Kidney epithelial cell (primary cell): ENCODE measurements around the gene GON7. TPM values are rescaled to one million over a fixed set of nuclear protein-coding genes. Genes with fewer than 3 reads are reported as not detected.
"Not testable (repeated sequence)": the region's sequence is repeated elsewhere in the genome, so short reads cannot be mapped to it uniquely, and the experiment has no call there.

Experiments
- DNase-seq: peaks from one replicate; pipeline ENCODE4 v3.0.0-alpha.2; 2010; ENCODE audit warnings: low read depth
- H3K27me3 ChIP-seq: 2 replicates; pipeline ENCODE4 v1.6.0; 2011; ENCODE audit warnings: low read length; ENCODE audit not compliant: control insufficient read depth, insufficient read depth
- H3K36me3 ChIP-seq: 2 replicates; pipeline ENCODE4 v1.5.1; 2011; ENCODE audit warnings: low read length; ENCODE audit not compliant: control insufficient read depth, insufficient read depth
- H3K4me3 ChIP-seq: 2 replicates; pipeline ENCODE4 v1.5.1; 2011; ENCODE audit warnings: low read depth, mild to moderate bottlenecking, control low read depth, low read length
- total RNA-seq: library from RNA; depleted of rRNA; stranded (reverse); fragments of >200 nt; gene quantifications from 2 replicates; pipeline ENCODE4 v1.2.3, GENCODE V29; 2015
- TF ChIP-seq, protein P1 (sequence below): IDR thresholded peaks from 2 replicates; pipeline ENCODE4 v1.5.1; 2011; ENCODE audit warnings: mild to moderate bottlenecking, moderate library complexity, low read length, control low read depth, inconsistent platforms; ENCODE audit not compliant: insufficient read depth, poor library complexity, severe bottlenecking

GON7 gene
- total RNA-seq, 1 donor from 2014 or later: 14.9 TPM

DNA sequence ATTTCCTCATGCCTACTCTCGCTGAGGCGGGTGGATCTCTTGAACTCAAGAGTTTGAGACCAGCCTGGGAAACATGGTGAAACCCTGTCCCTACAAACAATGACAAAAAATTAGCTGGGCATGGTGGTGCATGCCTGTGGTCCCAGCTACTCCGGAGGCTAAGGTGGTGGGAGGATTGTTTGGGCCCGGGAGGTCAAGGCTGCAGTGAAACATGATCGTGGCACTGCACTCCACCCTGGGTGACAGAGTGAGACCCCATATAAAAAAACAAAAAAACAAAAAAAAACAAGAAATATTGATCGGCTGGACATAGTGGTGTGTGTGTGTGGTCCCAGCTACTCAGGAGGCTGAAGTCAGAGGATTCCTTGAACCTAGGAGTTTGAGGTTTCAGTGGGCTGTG lies 31.4 kb downstream of the GON7 start:
- Histone ChIP-seq H3K4me3 (no peak overlapping the region), H3K27me3 (no peaks in the 10 kb centered on the region), H3K36me3 (no peaks in the 10 kb centered on the region)
- TF ChIP-seq, protein P1, sequence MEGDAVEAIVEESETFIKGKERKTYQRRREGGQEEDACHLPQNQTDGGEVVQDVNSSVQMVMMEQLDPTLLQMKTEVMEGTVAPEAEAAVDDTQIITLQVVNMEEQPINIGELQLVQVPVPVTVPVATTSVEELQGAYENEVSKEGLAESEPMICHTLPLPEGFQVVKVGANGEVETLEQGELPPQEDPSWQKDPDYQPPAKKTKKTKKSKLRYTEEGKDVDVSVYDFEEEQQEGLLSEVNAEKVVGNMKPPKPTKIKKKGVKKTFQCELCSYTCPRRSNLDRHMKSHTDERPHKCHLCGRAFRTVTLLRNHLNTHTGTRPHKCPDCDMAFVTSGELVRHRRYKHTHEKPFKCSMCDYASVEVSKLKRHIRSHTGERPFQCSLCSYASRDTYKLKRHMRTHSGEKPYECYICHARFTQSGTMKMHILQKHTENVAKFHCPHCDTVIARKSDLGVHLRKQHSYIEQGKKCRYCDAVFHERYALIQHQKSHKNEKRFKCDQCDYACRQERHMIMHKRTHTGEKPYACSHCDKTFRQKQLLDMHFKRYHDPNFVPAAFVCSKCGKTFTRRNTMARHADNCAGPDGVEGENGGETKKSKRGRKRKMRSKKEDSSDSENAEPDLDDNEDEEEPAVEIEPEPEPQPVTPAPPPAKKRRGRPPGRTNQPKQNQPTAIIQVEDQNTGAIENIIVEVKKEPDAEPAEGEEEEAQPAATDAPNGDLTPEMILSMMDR: no peak
- DNase-seq: no peak

DNA sequence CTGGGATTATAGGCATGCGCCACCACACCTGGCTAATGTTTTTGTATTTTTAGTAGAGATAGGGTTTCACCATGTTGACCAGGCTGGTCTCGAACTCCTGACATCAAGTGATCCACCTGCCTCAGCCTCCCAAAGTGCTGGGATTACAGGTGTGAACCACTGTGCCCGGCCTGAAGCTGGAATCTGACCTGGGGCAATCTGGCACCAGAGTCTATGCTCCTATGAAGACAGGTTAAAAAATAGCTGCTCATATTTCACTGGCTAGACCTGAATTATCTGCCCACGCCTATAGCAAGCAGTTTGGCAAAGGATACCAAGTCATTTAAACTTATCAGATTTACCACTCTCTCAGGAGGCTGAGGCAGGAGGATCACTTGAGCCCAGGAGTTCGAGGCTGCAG lies 32.1 kb downstream of the GON7 start:
- H3K4me3 ChIP-seq, H3K27me3 ChIP-seq, H3K36me3 ChIP-seq, DNase-seq: not testable (repeated sequence)

DNA sequence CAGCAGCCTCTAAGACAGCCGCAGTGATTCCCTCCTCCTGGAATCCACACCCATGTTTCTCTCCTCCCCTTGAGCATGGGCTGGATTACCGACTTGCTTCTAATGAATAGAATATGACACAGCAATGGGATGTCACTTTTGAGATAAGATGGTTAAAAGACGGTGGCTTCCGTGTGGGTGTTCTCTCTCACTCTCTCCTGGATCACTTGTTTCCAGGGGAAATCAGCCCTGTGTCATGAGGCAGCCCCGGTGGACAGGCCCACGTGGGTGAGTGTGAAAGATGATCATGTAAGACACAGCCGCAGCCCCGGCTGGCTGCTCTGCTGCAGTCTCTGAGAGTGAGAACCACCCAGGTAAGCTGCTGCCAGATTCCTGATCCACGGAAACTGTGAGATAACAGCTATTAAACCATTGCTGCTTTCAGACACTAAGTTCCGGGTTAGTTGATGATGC lies 32.9 kb downstream of the GON7 start:
- H3K4me3 ChIP-seq: no peak overlapping the region
- TF ChIP-seq, protein P1: no peak
- H3K27me3 ChIP-seq: no peaks in the 10 kb centered on the region
- DNase-seq: no peak
- H3K36me3 ChIP-seq: no peaks in the 10 kb centered on the region

DNA sequence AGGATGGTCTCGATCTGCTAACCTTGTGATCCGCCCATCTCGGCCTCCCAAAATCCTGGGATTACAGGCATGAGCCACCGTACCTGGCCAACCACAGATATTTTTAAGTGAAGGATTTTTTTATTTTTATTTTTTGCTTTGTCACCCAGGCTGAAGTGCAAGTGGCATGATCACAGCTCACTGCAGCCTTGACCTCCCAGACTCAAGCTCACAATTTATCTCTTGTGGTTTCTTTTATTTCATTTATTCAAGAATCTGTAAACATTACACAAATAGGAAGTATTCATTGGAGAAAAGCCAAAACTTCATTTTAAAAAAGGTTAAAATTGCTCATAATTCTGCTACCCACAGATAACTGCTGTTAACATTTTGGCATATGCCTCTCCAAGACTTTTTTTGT lies 35.5 kb downstream of the GON7 start:
- no peak for DNase-seq
- Histone ChIP-seq H3K4me3 (no peak overlapping the region), H3K27me3 (no peaks in the 10 kb centered on the region), H3K36me3 (no peaks in the 10 kb centered on the region)
- TF ChIP-seq, protein P1: no peak

DNA sequence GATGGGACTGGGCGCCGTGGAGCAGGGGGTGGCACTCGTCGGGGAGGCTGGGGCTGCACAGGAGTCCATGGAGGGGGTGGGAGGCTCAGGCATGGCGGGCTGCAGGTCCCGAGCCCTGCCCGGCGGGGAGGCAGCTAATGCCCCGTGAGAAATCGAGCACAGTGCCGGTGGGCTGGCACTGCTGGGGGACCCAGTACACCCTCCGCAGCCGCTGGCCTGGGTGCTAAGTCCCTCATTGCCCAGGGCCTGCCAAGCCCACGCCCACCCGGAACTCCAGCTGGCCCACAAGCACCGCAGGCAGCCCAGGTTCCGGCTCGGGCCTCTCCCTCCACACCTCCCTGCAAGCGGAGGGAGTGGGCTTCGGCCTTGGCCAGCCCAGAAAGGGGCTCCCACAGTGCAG lies 36.7 kb downstream of the GON7 start:
- H3K27me3 ChIP-seq, H3K4me3 ChIP-seq, H3K36me3 ChIP-seq, DNase-seq: not testable (repeated sequence)

DNA sequence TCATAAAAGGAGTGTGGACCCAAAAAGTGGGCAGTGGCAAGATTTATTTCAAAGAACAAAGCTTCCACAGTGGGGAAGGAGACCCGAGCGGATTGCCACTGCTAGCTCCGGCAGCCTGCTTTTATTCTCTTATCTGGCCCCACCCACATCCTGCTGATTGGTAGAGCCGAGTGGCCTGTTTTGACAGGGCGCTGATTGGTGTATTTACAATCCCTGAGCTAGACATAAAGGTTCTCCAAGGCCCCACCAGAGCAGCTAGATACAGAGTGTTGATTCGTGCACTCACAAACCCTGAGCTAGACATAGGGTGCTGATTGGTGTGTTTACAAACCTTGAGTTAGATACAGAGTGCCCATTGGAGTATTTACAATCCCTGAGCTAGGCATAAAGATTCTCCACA lies 37.2 kb downstream of the GON7 start:
- DNase-seq, H3K36me3 ChIP-seq, H3K27me3 ChIP-seq, H3K4me3 ChIP-seq: not testable (repeated sequence)

DNA sequence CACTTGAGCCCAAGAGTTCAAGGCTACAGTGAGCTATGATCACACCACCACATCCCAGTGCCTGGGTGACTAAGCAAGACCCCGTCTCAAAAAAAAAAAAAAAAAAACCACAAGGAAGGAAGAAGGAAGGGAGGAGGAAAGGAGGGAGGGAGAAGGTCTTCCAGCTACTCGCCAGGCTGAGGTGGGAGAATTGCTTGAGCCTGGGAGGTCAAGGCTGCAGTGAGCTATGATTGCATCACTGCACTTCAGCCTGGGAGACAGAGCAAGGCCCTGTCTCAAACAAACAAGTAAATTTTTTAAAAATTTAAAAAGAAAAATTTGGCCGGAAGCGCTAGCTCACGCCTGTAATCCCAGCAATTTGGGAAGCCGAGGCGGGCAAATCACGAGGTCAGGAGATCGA lies 38.3 kb downstream of the GON7 start:
- not testable (repeated sequence) for DNase-seq, H3K36me3 ChIP-seq, H3K27me3 ChIP-seq, H3K4me3 ChIP-seq

DNA sequence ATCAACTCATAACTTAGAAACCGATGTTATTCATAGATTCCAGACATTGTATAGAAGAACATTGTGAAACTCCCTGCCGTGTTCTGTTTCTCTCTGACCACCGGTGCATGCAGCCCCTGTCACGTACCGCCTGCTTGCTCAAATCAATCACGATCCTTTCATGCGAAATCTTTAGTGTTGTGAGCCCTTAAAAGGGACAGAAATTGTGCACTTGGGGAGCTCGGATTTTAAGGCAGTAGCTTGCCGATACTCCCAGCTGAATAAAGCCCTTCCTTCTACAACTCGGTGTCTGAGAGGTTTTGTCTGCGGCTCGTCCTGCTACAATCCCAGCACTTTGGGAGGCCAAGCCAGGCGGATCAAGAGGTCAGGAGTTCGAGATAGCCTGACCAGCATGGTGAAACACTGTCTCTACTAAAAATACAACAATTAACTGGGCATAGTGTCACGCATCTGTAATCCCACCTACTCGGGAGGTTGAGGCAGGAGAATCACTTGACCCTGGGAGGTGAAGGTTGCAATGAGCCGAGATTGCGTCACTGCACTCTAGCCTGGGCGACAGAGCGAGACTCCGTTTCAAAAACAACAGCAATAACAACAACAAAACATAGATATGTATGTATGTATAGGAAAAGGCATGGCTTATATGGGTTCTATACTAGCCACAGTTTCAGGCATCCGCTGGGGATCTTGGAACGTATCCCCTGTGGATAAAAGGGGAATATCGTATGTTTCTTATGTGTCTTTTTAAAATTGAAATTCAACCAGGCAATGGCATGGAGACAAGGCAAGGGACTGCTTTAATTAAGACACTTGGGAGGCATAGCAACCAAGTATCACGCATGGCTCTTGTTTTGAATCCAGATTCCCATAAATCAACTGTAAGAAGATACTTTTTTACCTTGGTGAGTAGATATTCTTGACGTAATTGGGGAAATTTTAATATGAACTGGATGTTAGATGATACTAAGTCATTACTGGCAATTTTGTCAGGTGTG lies 41.3 kb downstream of the GON7 start:
- not testable (repeated sequence) for H3K4me3 ChIP-seq, H3K36me3 ChIP-seq, DNase-seq, H3K27me3 ChIP-seq
